Stomach (tissue), 4 donors: ENCODE results near the gene DNAI1.

ENCODE experiments used
- POLR2A ChIP-seq, 4 donors: fragments of 450-650 bp; IDR thresholded peaks; one replicate each; pipeline ENCODE4 v1.6.1; 2016; ENCODE audit warnings: antibody characterized with exemption in 4 of 4, control low read depth in 2 of 4, mild to moderate bottlenecking in 1 of 4, moderate library complexity in 1 of 4
- POLR2AphosphoS5 ChIP-seq, 3 donors: sonication (generic); formaldehyde crosslinking; IDR thresholded peaks; one replicate each; pipeline ENCODE4 v1.6.1; 2016; ENCODE audit warnings: antibody characterized with exemption in 3 of 3

DNA sequence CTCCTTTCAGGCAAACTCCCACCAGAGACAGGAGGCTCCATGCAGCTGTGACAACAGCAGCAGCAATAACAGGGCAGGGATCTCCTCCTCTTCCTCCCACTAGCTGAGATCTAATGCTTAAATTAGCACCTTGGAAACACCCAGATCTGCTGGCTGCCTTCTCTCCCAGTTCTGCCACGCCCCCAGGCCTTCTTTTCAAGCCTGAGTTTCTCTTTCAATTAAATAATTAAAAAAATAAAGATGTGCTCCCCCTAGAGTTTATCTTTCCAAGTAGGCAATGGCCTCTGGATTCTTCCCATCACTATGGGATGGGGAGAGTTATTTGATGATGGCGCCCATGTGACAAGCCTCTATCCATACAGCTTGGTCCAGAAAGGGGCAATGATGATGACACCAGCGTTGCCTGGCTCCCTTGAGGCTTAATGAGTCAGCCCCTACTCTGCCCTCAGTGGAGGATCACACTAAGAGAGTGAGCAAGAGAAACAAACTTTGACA is 4.0 kb upstream of the DNAI1 start:
- TF ChIP-seq POLR2AphosphoS5 (IDR thresholded peaks at IDR 0.05): no peak
- TF ChIP-seq POLR2A (IDR thresholded peaks at IDR 0.05): no peak
